HG03460 (cell line): ENCODE data around the gene KPNA1.

Experiments used
- ATAC-seq: cut with Tn5 transposase; IDR thresholded peaks from one replicate; pipeline ENCODE4 v1.9.1; 2021; ENCODE audit not compliant: unreplicated experiment

The KPNA1 gene

GRCh38 chr3:122416966-122417365 is 97.8 kb downstream of the KPNA1 start:
- no peak for ATAC-seq

GRCh38 chr3:122415762-122416654 is 98.7 kb downstream of the KPNA1 start, which contains the start of gene WDR5B:
WDR5B (minus strand) TSS chr3:122416062; CDS start chr3:122415528, 534 bp downstream.
- ATAC-seq, result peak; percentile 87

- ATAC-seq, result peak; percentile 57
These were observed 99.5 kb downstream of the KPNA1 start for GRCh38 chr3:122415104-122415744.

- ATAC-seq, result no peak
These were observed 100.3 kb downstream of the KPNA1 start for GRCh38 chr3:122414391-122414790.

GRCh38 chr3:122410639-122411038 is 104.1 kb downstream of the KPNA1 start:
- no peak for ATAC-seq

GRCh38 chr3:122410111-122410510 is 104.6 kb downstream of the KPNA1 start:
- ATAC-seq, result no peak

GRCh38 chr3:122409446-122409845 is 105.3 kb downstream of the KPNA1 start:
- no peak for ATAC-seq

GRCh38 chr3:122407946-122408345 is 106.8 kb downstream of the KPNA1 start:
- no peak for ATAC-seq

GRCh38 chr3:122406198-122406597 is 108.5 kb downstream of the KPNA1 start:
- ATAC-seq, result no peak

- no peak for ATAC-seq
These were observed 109.7 kb downstream of the KPNA1 start for GRCh38 chr3:122405015-122405414.

GRCh38 chr3:122403489-122403888 is 111.2 kb downstream of the KPNA1 start:
- ATAC-seq, result no peak

GRCh38 chr3:122398920-122399319 is 115.8 kb downstream of the KPNA1 start:
- ATAC-seq, result no peak

GRCh38 chr3:122397201-122397600 is 117.5 kb downstream of the KPNA1 start:
- no peak for ATAC-seq

GRCh38 chr3:122396511-122396910 is 118.2 kb downstream of the KPNA1 start:
- ATAC-seq, result no peak

- no peak for ATAC-seq
These were observed 119.2 kb downstream of the KPNA1 start for GRCh38 chr3:122395582-122395981.

- no peak for ATAC-seq
These were observed 120.6 kb downstream of the KPNA1 start for GRCh38 chr3:122394173-122394572.

- no peak for ATAC-seq
These were observed 121.6 kb downstream of the KPNA1 start for GRCh38 chr3:122392868-122393844.

- no peak for ATAC-seq
These were observed 122.9 kb downstream of the KPNA1 start for GRCh38 chr3:122391681-122392446.

GRCh38 chr3:122390665-122391064 is 124.1 kb downstream of the KPNA1 start:
- ATAC-seq, result no peak

- no peak for ATAC-seq
These were observed 124.8 kb downstream of the KPNA1 start for GRCh38 chr3:122389892-122390291.
